ENCODE data around the gene FAM3B.
"Not testable (repeated sequence)": the region's sequence is repeated elsewhere in the genome, so short reads cannot be mapped to it uniquely, and the experiment has no call there.

The FAM3B gene

GRCh38 chr21:41316200-41317062, at the start of gene FAM3B:
Gene FAM3B (plus strand): TSS chr21:41316801. CDS start chr21:41316880, 79 bp downstream.
- DNase-seq = no peak

- no peak for DNase-seq
These were observed 49.3 kb upstream of the FAM3B start for GRCh38 chr21:41267346-41267745.

- DNase-seq = no peak
These were observed 47.1 kb upstream of the FAM3B start for GRCh38 chr21:41269535-41269934.

GRCh38 chr21:41277196-41277595, 39.4 kb upstream of the FAM3B start:
- no peak for DNase-seq

GRCh38 chr21:41277846-41278245, 38.8 kb upstream of the FAM3B start:
- DNase-seq = no peak

- no peak for DNase-seq
These were observed 36.3 kb upstream of the FAM3B start for GRCh38 chr21:41280115-41280919.

- no peak for DNase-seq
These were observed 34.2 kb upstream of the FAM3B start for GRCh38 chr21:41282412-41282811.

GRCh38 chr21:41283211-41283818, 33.3 kb upstream of the FAM3B start:
- peak in 1 of 4 experiments; percentile 3 for DNase-seq

GRCh38 chr21:41289431-41289830, 27.2 kb upstream of the FAM3B start:
- no peak for DNase-seq

GRCh38 chr21:41290106-41290799, 26.3 kb upstream of the FAM3B start:
- no peak for DNase-seq

- no peak for DNase-seq
These were observed 21.9 kb upstream of the FAM3B start for GRCh38 chr21:41294548-41295231.

GRCh38 chr21:41295721-41296254, 20.8 kb upstream of the FAM3B start:
- DNase-seq = no peak

GRCh38 chr21:41302976-41303375, 13.6 kb upstream of the FAM3B start:
- DNase-seq = no peak

GRCh38 chr21:41304068-41304720, 12.4 kb upstream of the FAM3B start:
- no peak for DNase-seq

- no peak for DNase-seq
These were observed 9.4 kb upstream of the FAM3B start for GRCh38 chr21:41307219-41307618.

- DNase-seq = not testable (repeated sequence)
These were observed 3.1 kb upstream of the FAM3B start for GRCh38 chr21:41313285-41314164.

- no peak for DNase-seq
These were observed 875 bp upstream of the FAM3B start for GRCh38 chr21:41315726-41316125.

GRCh38 chr21:41317063-41317392, 427 bp downstream of the FAM3B start:
- DNase-seq = no peak

- DNase-seq = no peak
These were observed 857 bp downstream of the FAM3B start for GRCh38 chr21:41317458-41317857.

- no peak for DNase-seq
These were observed 1.6 kb downstream of the FAM3B start for GRCh38 chr21:41318218-41318617.

- DNase-seq = no peak
These were observed 2.7 kb downstream of the FAM3B start for GRCh38 chr21:41319273-41319672.
